K562 (cell line): ENCODE data around the gene TMEM39A.

Experiments
- FOXM1 ChIP-seq, 2 experiments: fragments of 450-650 bp in 1 of 2; sonication (generic) in 1 of 2; formaldehyde crosslinking in 1 of 2; IDR thresholded peaks; 2 replicates each; pipeline versions ENCODE4 v1.6.1 to v1.9.0; 2017 to 2022; ENCODE audit warnings: low read depth in 2 of 2, mild to moderate bottlenecking in 2 of 2, missing genetic modification reagents in 1 of 2, moderate library complexity in 1 of 2
- POLR2AphosphoS5 ChIP-seq: IDR thresholded peaks from 2 replicates; pipeline ENCODE4 v1.6.1; 2011; ENCODE audit warnings: mild to moderate bottlenecking, low read depth, low read length, moderate library complexity; ENCODE audit not compliant: control insufficient read depth, insufficient read depth
- YY1 ChIP-seq, 3 experiments: IDR thresholded peaks; 2 replicates each; pipeline ENCODE4 v1.6.1; 2011; ENCODE audit warnings: low read length in 2 of 3, mild to moderate bottlenecking in 2 of 3, moderate library complexity in 2 of 3, borderline replicate concordance in 1 of 3, control low read depth in 1 of 3, low read depth in 1 of 3; ENCODE audit not compliant: insufficient read depth in 3 of 3, insufficient replicate concordance in 2 of 3, control insufficient read depth in 1 of 3, insufficient read length in 1 of 3; ENCODE audit errors: extremely low read depth in 1 of 3
- ZNF143 ChIP-seq: sonication (generic); formaldehyde crosslinking; IDR thresholded peaks from 2 replicates; pipeline ENCODE4 v1.9.0; 2022; ENCODE audit warnings: mild to moderate bottlenecking, missing genetic modification reagents
- ZNF589 ChIP-seq: fragments of 200-800 bp; sonication (Bioruptor generic); IDR thresholded peaks from 2 replicates; pipeline ENCODE4 v1.6.1; 2016; ENCODE audit warnings: low read depth, missing genetic modification characterization, missing compliant biosample characterization
- TF ChIP-seq, protein P1 (sequence below): sonication (generic); formaldehyde crosslinking; IDR thresholded peaks from 2 replicates; pipeline ENCODE4 v1.8.0; 2023; ENCODE audit warnings: missing genetic modification reagents, mild to moderate bottlenecking, borderline replicate concordance

DNA sequence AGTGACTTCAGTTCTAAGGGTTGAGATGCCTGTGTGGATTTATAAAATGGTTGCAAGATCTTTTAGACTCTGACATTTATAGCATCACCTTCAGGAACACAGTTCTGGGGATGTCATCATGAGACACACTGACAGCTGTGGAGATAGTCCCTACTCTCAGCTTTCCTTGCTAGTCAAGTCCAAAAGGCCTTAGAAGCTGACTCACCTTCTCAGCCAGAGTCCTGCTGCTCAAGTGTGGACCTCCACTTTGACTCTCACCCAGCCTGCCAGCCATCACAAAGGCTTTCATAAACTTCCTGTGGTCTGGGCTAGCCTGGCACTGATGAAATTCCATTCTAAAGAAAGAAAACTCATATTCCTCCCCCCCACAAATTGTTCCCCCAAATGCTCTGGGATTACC is 44.8 kb downstream of the TMEM39A start:
- TF ChIP-seq POLR2AphosphoS5 = no peak
- TF ChIP-seq ZNF143 = no peak
- TF ChIP-seq, protein P1, sequence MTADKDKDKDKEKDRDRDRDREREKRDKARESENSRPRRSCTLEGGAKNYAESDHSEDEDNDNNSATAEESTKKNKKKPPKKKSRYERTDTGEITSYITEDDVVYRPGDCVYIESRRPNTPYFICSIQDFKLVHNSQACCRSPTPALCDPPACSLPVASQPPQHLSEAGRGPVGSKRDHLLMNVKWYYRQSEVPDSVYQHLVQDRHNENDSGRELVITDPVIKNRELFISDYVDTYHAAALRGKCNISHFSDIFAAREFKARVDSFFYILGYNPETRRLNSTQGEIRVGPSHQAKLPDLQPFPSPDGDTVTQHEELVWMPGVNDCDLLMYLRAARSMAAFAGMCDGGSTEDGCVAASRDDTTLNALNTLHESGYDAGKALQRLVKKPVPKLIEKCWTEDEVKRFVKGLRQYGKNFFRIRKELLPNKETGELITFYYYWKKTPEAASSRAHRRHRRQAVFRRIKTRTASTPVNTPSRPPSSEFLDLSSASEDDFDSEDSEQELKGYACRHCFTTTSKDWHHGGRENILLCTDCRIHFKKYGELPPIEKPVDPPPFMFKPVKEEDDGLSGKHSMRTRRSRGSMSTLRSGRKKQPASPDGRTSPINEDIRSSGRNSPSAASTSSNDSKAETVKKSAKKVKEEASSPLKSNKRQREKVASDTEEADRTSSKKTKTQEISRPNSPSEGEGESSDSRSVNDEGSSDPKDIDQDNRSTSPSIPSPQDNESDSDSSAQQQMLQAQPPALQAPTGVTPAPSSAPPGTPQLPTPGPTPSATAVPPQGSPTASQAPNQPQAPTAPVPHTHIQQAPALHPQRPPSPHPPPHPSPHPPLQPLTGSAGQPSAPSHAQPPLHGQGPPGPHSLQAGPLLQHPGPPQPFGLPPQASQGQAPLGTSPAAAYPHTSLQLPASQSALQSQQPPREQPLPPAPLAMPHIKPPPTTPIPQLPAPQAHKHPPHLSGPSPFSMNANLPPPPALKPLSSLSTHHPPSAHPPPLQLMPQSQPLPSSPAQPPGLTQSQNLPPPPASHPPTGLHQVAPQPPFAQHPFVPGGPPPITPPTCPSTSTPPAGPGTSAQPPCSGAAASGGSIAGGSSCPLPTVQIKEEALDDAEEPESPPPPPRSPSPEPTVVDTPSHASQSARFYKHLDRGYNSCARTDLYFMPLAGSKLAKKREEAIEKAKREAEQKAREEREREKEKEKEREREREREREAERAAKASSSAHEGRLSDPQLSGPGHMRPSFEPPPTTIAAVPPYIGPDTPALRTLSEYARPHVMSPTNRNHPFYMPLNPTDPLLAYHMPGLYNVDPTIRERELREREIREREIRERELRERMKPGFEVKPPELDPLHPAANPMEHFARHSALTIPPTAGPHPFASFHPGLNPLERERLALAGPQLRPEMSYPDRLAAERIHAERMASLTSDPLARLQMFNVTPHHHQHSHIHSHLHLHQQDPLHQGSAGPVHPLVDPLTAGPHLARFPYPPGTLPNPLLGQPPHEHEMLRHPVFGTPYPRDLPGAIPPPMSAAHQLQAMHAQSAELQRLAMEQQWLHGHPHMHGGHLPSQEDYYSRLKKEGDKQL (CRISPR knock-in tag) = no peak
- no peak for TF ChIP-seq ZNF589 (CRISPR knock-in tag)
- TF ChIP-seq FOXM1 (IDR thresholded peaks at IDR 0.05; ENCODE audit: low read depth) = no peak
- no peak for TF ChIP-seq FOXM1 (CRISPR knock-in tag; IDR thresholded peaks at IDR 0.05; ENCODE audit: low read depth)
- TF ChIP-seq YY1 (IDR thresholded peaks at IDR 0.05; ENCODE audit: borderline replicate concordance in 1 of 3, control insufficient read depth in 1 of 3, extremely low read depth in 1 of 3, insufficient read depth in 3 of 3, insufficient read length in 1 of 3, insufficient replicate concordance in 2 of 3, low read depth in 1 of 3, low read length in 2 of 3) = no peak
